ENCODE measurements around the gene INSIG1. TPM values are rescaled to one million over a fixed set of nuclear protein-coding genes. Genes with fewer than 3 reads are reported as not detected.

INSIG1 gene
- total RNA-seq, 1 experiment from 2014 or later = 60.1 TPM

DNA sequence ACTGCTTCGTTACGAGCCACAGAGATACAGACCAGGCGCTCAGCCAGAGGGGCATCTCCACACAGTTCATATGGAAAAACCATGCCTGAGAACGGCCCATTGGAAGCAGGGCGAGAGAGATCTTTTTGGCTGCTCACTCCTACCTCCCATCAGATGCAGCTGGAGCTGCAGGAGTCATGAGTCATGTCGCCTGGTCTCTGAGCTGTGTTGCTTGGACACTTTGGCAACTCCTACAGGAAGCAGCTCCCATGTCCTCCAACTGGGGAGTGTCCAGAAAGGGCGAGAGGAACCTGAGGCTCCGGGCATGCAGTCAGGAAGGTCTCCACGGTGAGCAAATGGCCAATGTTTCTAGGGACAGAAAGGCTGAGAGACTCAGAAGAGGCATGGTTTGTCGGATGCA, 24.9 kb downstream of the INSIG1 start:
- peaks cover 7% of the 10 kb centered on the region for H3K9me3 Mint-ChIP-seq (ENCODE audit: unreplicated experiment)
- no peak for DNase-seq
- POLR2A ChIA-PET = no interaction called here
- CTCF ChIA-PET = no interaction called here
- no peak overlapping the region for H3K27ac Mint-ChIP-seq (ENCODE audit: unreplicated experiment)
- H3K4me1 ChIP-seq = peaks cover 18% of the 10 kb centered on the region
- no peaks in the 10 kb centered on the region for H3K36me3 ChIP-seq (ENCODE audit: control insufficient read depth, insufficient read depth, low read length)
- BruUV-seq (replicated peaks) = no TSS peak
- no peak overlapping the region for H3K4me3 ChIP-seq (ENCODE audit: low read depth, low read length)
- peaks cover 10% of the 10 kb centered on the region for H3K4me1 Mint-ChIP-seq (ENCODE audit: low read depth, unreplicated experiment)
- H3K27me3 Mint-ChIP-seq (ENCODE audit: insufficient read depth, unreplicated experiment) = no peaks in the 10 kb centered on the region
- H3K4me3 Mint-ChIP-seq (ENCODE audit: unreplicated experiment) = no peak overlapping the region
- H3K36me3 Mint-ChIP-seq (ENCODE audit: insufficient read depth, unreplicated experiment) = no peaks in the 10 kb centered on the region
- H3K27me3 ChIP-seq (replicated peaks; ENCODE audit: control insufficient read depth, insufficient read depth, low read length) = no peaks in the 10 kb centered on the region
- intact Hi-C loops (cut with micrococcal nuclease; ENCODE audit: unreplicated experiment) = no loop called here
- TF ChIP-seq, protein P1, sequence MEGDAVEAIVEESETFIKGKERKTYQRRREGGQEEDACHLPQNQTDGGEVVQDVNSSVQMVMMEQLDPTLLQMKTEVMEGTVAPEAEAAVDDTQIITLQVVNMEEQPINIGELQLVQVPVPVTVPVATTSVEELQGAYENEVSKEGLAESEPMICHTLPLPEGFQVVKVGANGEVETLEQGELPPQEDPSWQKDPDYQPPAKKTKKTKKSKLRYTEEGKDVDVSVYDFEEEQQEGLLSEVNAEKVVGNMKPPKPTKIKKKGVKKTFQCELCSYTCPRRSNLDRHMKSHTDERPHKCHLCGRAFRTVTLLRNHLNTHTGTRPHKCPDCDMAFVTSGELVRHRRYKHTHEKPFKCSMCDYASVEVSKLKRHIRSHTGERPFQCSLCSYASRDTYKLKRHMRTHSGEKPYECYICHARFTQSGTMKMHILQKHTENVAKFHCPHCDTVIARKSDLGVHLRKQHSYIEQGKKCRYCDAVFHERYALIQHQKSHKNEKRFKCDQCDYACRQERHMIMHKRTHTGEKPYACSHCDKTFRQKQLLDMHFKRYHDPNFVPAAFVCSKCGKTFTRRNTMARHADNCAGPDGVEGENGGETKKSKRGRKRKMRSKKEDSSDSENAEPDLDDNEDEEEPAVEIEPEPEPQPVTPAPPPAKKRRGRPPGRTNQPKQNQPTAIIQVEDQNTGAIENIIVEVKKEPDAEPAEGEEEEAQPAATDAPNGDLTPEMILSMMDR (IDR thresholded peaks at IDR 0.05; ENCODE audit: insufficient read depth in 1 of 2, low read depth in 1 of 2, low read length in 1 of 2, severe bottlenecking in 1 of 2, unreplicated experiment in 1 of 2) = no peak
- no peaks in the 10 kb centered on the region for H3K9me3 ChIP-seq

DNA sequence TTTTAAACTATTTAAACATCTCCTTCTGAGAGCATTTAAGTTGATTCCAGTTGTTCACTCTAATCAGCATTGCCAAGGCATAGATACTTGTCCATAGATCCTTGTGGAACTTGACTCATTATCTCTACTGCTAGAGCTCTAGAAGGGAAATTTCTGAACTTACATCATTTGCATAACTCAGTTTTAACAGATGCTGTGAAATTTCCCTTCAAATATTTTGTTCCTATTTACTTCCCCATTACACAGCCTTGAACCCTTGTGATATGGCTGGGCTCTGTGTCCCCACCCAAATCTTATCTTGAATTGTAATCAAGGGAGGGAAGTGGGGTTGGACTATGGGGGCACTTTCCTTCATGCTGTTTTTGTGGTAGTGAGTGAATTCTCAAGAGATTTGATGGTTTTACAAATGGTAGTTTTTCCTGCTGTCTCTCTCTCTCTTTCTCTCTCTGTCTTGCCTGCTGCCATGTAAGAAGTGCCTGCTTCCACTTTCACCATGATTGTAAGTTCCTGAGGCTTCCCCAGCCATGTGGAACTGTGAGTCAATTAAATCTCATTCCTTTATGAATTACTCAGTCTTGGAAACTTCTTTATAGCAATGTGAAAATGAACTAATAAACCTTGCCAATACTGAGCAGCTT, 25.4 kb downstream of the INSIG1 start:
- H3K4me1 Mint-ChIP-seq (ENCODE audit: low read depth, unreplicated experiment) = peaks cover 10% of the 10 kb centered on the region

DNA sequence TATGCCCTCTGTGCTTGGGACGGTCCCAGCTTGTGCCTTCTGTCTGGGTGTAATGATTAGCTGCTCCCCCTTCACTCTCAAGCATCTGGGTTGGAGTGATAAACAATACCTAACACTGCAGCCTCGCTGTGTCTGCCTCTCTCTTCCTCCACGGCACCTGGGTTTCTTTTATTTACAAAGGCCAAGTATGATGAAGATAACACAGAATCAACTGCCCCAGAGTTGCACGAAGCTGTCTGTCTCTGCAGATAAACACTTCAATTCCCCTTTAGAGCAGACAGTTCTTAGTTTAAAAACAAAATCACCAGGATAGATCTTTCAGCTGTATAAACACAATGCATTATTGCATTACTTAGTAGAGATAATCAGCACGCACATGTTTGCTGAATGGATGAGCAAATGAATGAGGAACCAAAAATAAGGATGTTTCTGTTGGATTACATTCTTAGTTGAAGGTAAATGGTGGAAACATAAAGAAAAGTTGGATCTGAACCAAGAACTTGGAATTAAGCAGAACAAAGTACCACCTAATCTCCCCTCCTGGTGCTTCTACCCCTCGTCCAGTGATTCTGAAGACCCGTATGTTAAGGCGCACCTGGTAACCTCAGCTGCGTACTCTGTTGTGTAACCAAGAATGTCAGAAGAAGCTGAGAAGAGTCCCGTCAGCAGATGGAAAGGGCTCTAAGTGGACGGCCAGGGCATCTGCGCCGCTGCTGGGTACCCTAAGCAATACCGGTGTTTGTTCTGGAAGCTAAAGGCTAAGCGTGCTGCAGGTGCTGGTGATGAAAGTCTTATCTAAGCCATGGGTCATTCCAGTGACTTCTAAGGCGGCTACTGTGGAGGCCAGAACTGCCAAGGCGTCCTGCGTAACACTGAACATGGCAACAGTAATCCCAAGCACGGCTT, 26.6 kb downstream of the INSIG1 start:
- peaks cover 10% of the 10 kb centered on the region for H3K4me1 Mint-ChIP-seq (ENCODE audit: low read depth, unreplicated experiment)
- no peaks in the 10 kb centered on the region for H3K36me3 Mint-ChIP-seq (ENCODE audit: insufficient read depth, unreplicated experiment)
- Histone ChIP-seq H3K9me3 (no peaks in the 10 kb centered on the region), H3K4me3 (ENCODE audit: low read depth, low read length) (no peak overlapping the region), H3K27me3 (replicated peaks; ENCODE audit: control insufficient read depth, insufficient read depth, low read length) (no peaks in the 10 kb centered on the region), H3K4me1 (peaks cover 18% of the 10 kb centered on the region), H3K36me3 (ENCODE audit: control insufficient read depth, insufficient read depth, low read length) (no peaks in the 10 kb centered on the region)
- H3K27ac Mint-ChIP-seq (ENCODE audit: unreplicated experiment) = no peak overlapping the region
- intact Hi-C loops (cut with micrococcal nuclease; ENCODE audit: unreplicated experiment) = loop anchor here (2.0 kb wide), 1 partner anchor 25 kb away; no protein-coding TSS in a partner anchor
- ChIA-PET CTCF (no interaction called here), POLR2A (no interaction called here)
- no peaks in the 10 kb centered on the region for H3K27me3 Mint-ChIP-seq (ENCODE audit: insufficient read depth, unreplicated experiment)
- H3K4me3 Mint-ChIP-seq (ENCODE audit: unreplicated experiment) = no peak overlapping the region
- TF ChIP-seq, protein P1 (IDR thresholded peaks at IDR 0.05; ENCODE audit: insufficient read depth in 1 of 2, low read depth in 1 of 2, low read length in 1 of 2, severe bottlenecking in 1 of 2, unreplicated experiment in 1 of 2) = no peak
- H3K9me3 Mint-ChIP-seq (ENCODE audit: unreplicated experiment) = peaks cover 7% of the 10 kb centered on the region
- DNase-seq = no peak
- BruUV-seq (replicated peaks) = no TSS peak

More for the DNA sequence above, 25.4 kb downstream of the INSIG1 start:
- Histone ChIP-seq H3K36me3 (ENCODE audit: control insufficient read depth, insufficient read depth, low read length) (no peaks in the 10 kb centered on the region), H3K4me1 (peaks cover 18% of the 10 kb centered on the region), H3K9me3 (no peaks in the 10 kb centered on the region), H3K27me3 (replicated peaks; ENCODE audit: control insufficient read depth, insufficient read depth, low read length) (no peaks in the 10 kb centered on the region), H3K4me3 (ENCODE audit: low read depth, low read length) (no peak overlapping the region)
- H3K27me3 Mint-ChIP-seq (ENCODE audit: insufficient read depth, unreplicated experiment) = no peaks in the 10 kb centered on the region
- intact Hi-C loops (cut with micrococcal nuclease; ENCODE audit: unreplicated experiment) = no loop called here
- no peak overlapping the region for H3K27ac Mint-ChIP-seq (ENCODE audit: unreplicated experiment)
- BruUV-seq (replicated peaks) = no TSS peak
- TF ChIP-seq, protein P1 (IDR thresholded peaks at IDR 0.05; ENCODE audit: insufficient read depth in 1 of 2, low read depth in 1 of 2, low read length in 1 of 2, severe bottlenecking in 1 of 2, unreplicated experiment in 1 of 2) = no peak
- CTCF ChIA-PET = no interaction called here
- H3K4me3 Mint-ChIP-seq (ENCODE audit: unreplicated experiment) = no peak overlapping the region
- H3K36me3 Mint-ChIP-seq (ENCODE audit: insufficient read depth, unreplicated experiment) = no peaks in the 10 kb centered on the region
- DNase-seq = no peak
- POLR2A ChIA-PET = no interaction called here
- peaks cover 7% of the 10 kb centered on the region for H3K9me3 Mint-ChIP-seq (ENCODE audit: unreplicated experiment)

All from Caco-2 (cell line).